HG03064 (cell line): Measurements from ENCODE around the gene TBCE.
A peak's percentile ranks its signal among the peaks of the same experiment; 100 is the strongest.

Experiments
- ATAC-seq: cut with Tn5 transposase; IDR thresholded peaks from one replicate; pipeline ENCODE4 v1.9.1; 2021; ENCODE audit warnings: low read depth; ENCODE audit not compliant: unreplicated experiment

TBCE gene, protein sequence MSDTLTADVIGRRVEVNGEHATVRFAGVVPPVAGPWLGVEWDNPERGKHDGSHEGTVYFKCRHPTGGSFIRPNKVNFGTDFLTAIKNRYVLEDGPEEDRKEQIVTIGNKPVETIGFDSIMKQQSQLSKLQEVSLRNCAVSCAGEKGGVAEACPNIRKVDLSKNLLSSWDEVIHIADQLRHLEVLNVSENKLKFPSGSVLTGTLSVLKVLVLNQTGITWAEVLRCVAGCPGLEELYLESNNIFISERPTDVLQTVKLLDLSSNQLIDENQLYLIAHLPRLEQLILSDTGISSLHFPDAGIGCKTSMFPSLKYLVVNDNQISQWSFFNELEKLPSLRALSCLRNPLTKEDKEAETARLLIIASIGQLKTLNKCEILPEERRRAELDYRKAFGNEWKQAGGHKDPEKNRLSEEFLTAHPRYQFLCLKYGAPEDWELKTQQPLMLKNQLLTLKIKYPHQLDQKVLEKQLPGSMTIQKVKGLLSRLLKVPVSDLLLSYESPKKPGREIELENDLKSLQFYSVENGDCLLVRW

DNA sequence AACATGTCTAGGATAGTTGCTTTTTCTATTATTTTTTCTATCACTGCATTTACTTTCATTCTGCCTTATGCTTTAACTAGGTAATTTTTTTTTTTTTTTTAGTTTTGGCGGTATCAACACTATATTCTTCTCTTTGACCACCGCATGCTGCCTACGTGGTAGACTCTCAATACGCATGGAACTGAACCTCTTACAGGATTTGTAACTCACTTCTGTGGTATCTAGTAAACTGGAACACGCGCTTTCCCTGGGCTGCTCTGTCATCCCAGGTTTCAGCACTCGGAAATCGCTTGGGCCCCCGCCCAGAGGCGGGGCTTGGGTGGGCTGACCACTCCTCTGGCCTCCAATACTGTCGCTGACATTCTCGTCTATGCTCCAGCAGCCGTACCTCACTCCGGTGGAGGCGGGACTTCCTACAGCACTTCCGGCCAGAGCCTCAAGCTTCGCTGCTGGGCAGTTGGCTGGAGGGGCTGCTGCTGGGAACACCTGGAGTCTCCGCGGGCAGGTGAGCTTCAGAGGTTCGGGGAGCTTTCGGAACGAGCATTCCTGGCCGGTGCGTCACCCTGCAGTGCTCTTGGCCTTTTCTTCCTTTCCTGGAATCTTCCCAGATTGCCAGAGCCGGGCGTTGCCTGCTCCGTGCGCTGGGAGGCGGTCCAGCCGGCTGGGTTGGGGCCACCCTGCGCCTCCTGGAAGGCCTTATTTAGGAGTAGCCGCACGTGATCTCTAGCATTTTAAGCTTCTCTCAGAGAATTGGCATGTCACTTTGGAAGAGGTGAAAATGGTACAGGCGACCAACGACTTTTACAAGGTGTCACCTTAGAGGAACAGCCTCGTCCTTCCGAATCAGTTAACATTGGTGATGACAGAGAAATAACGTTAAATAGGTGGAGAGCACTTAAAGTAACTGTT lies at the start of gene TBCE:
TSS of gene TBCE (plus strand) at position 428 of the 909 bp plus-strand sequence. CDS start 12,623 bp downstream, outside the sequence.
- peak; percentile 100 for ATAC-seq

DNA sequence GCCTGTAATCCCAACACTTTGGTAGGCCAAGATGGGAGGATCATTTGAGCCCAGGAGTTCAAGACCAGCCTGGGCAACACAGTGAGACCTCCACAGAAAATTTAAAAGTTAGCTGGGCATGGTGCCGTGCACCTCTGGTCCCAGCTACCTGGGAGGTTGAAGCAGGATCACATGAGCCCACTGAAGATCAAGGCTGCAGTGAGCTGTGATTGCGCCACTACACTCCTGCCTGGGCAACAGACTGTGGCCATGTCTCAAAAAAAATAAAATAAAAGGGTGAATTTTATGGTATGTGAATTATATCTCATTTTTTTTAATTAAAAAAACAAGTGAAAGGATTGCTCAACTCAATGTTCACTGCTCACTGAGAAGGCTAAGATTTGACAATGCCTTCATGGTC lies 48.0 kb upstream of the TBCE start:
- no peak for ATAC-seq

DNA sequence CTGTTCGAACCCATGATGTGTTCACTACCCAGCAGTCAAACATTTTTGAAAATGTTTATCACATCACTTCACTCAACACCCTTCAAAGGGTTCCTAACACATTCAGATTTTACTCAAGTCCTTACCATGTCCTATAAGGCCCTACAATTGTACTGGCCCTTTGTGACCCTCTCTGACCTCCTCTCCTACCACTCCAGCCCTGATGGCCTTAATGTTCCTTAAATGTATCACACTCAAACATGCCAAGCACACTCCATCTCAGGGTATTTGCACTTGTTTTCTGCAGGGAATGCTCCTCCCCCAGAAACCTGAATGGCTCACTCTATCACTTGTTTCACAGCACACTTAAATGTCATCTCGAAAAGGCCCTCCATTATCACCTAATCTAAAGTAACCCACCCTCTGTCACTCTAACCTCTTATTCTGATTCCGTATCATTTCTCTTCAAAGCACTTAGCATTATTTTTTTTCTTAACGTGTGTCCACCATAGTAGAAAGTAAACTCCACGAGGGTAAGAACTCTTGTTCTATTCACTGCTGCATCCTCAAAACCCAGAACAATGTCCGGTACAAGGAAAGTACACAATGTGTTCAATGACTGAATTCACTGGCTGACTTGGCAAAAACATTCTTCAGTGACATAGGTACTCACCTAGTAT lies 46.6 kb upstream of the TBCE start:
- no peak for ATAC-seq

DNA sequence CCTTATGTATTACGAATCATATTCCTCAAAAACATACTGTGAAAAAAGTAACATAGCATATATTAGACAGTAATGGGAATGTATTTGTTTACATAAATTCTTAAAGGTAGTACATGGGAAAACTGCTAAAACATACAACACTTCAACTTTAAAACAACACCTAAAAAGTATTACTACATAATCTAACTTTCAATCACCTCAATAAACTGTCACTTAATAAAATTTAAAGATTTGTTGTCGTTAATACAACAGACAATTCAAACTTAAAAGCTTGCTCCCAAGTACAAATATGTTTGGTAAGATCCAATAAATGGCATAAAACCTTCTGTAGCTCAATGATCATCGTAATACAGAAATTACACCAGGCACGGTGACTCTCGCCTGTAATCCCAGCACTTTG lies 42.9 kb upstream of the TBCE start:
- no peak for ATAC-seq

DNA sequence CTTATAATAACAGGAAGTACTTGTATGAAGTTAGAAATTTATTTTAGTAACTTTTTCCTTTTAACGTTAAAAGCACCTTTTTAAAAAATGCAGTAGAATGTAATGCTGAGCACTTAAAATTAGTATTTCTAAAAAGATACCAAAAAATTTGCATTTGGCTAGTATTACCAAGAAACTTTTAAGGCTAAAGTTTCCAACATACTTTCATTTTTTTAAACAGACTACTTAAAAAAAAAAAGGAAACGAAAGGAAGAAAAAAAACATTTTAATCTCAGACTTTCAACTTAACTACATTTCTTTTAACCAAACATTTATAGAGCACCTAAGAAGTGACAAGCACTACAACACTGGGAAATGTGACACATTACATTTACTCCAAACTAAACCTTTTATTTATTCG lies 42.1 kb upstream of the TBCE start:
- no peak for ATAC-seq

DNA sequence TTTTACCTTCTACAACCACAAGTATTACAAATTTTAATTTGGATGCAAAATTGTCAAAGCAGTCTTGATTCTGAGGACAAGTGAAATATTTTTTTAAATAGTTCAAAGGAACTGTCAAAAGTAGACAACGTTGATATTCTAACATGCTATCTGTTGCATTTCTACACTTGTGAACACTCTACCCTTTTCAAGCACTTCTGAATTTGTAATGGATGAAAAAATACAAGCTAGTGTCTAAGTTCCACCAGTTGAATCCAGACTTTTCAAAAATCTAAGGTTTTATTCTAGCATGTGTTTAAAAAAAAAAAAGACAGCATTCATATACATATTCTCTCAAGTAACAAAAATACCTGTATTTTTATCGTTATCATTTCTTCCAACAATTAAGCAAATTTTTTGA lies 41.4 kb upstream of the TBCE start:
- ATAC-seq: no peak

DNA sequence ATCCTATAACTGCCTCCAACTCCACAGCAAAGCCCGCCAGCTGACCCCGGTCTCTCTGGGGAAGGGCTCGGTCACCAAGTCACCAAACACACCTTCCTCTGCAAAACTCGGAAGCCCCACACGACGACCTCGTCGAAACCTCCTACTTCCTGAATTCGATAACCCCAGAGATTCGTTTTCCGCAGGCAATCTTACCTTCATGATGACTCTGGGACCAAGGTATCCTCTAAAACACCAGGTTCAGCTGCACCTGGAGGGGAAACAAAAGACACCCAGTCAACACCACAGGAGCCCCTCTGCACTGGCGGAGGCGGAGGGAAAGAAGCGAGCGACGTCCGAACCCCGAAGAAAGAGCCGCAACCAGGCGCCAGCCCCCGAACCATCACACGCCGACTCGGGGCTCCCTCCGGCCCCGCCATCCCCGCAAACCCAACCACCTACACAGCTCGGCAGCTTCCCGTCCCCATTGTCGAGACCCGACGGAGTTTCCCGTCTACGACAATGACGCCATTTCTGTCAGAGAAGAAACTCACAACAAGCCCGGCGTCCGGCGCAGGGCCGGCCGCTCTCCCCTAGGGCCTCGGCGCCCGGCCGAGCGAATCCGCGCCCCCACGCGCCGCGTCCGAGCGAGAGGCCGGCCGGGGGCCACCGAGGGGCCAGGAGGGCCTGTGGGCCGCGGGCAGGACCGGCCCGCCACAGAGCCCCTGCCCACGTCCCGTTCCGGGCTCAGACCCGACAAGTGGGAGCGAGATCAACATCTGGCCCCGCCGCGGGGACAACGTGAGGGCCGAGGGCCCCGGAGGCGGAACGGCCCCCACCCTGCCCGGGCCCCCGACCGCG lies 40.3 kb upstream of the TBCE start:
- no peak for ATAC-seq

DNA sequence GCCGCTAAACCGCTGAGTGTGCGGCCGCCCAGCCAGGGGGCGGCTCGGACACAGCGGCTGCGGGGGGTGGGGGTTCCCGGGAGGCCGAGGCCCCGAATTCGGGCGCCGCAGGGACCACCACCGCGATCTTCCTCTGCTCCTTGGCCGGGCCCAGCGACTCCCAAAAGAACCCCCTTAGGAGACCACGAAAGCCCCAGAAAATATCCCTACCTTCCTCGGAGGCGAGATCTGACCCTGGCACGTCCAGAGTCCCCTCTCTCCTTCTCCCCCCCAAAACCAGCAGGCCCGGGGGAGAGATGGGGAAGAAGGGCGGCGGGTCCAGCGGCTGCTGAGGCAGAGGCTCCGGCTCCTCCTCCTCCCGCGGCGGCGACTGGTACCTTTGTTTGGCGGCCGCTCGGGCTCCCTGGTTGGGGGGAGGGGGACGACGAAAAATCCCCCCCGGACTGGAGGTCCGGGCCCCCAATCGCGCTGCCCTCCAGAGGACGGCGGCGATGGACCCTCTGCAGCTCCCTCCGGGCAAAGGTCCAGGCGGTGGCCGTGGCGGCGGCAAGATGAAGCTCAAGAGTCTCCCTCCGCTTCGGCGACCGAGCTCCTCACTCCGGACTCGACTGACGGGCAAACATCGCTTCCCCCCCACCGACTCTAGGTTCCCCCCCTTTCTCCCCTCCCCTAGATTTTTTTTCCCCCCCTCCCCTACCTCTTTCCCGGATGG lies 39.5 kb upstream of the TBCE start, which contains the start of gene ARID4B:
TSS of gene ARID4B (minus strand) at position 621 of the 712 bp plus-strand sequence. CDS start 1,260 bp downstream, outside the sequence.
- peak; percentile 2 for ATAC-seq

DNA sequence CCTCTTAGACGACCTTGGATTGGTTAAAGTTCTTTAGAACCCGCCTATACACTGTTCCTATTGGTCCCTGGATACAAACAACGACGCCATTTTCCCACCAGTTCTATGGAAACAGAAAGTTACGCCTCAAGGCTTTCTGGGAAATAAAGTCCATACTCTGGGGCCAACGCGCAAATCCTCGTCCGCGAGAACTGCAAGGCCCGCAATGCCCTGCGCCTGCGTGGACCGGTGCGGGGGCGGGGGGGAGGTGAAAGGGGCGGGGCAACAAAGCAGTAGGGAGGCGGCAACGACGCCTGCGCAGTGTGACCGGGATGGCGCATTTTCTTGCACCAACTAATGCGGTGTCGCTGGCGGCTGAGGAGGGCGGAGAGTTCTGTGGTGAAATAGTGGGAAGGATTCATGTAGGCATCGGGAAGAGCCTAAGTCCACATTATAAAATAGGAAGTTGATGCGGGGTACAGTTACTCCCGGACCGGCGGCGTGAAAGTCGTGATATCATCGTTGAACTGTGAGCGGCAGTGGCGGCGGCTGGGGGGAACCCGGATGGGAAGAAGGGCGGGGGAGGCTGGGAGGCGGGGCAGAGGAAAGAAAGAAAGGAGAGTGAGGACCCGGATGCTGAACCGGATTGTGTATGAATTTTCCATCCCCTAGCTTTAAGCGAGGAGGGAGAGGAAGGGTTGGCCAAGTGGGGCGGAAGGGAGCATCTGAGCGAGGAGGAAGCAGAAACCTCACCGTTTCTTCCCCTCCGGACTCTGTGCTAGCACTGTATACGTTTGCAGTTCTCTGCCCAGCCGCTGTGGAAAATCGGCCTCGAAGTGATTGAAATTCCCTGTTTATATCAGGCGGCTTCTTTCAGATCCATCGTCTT lies 38.7 kb upstream of the TBCE start, which contains the start of gene GGPS1:
TSS of gene GGPS1 (plus strand) at position 300 of the 868 bp plus-strand sequence. CDS start 6,695 bp downstream, outside the sequence.
- ATAC-seq: peak; percentile 61

DNA sequence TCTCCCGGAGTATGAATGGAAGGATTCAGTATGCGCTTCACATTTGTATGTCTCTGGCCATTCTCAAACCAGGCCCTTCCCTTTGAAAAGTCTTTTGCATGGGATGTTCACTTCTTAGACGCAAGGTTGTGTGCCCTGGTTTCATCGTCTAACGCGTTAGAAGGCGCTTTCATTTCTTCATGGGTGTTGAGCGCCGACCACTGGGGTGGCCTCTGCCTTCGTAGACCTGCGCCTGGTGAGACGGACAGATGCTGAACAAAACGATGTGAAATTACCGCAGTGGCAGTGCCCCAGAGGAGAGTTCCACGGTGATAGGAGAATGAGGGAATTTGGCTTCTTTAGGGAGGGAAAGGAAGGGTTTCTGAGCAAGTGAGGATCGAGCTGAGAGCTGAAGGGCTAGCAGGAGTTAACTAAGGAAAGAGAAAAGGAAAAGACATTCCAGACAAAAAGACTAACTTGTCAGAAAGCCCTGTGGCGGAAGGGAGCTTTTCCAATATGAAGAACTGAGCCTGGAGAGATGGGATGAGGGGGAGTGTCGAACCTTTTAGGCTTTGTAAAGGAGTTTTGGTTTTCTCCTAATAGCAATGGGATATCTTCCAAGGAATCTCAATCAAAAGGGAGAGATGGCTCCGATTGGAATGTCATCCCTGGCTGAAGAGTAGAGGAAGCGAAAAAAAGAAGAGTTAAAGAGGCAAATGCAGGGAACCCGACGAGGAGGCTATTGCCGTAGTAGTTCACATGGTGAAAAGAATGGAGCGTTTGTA lies 37.9 kb upstream of the TBCE start:
- ATAC-seq: peak; percentile 28

DNA sequence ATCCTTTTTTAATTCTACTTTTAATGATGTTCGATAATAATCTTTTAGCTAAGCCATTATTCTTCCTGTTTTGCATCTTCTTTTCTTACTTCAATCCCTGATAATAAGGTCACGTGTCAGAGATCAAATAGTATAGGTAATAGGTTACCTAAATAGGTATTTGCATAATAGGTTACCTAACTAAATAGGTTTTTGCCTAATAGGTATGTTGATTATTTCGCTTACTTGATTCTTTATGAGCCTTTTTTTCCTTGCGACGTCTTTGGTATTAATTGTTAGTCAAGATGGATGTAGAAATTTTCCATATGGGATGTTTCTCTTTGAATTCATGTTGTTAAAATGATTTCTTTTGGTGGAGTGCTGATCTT lies 36.3 kb upstream of the TBCE start:
- ATAC-seq: no peak

DNA sequence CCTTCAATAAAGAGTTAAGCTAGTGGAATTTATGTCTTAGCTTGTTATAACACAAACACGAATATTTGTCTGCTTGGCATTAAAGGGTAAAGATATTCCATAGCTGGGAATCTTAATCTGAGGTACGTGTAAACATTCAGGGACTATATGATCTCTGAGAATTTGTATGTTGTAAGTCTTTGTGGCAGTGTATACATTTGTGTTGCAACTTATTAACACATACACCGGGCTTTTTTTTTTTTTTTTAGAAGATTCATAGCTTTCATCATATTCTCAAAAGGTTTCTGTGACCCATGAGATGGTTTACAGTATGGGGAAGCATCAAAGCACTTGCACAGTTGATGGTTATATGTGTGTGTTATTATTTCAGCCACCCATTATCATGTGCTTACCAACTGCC lies 35.8 kb upstream of the TBCE start:
- no peak for ATAC-seq

DNA sequence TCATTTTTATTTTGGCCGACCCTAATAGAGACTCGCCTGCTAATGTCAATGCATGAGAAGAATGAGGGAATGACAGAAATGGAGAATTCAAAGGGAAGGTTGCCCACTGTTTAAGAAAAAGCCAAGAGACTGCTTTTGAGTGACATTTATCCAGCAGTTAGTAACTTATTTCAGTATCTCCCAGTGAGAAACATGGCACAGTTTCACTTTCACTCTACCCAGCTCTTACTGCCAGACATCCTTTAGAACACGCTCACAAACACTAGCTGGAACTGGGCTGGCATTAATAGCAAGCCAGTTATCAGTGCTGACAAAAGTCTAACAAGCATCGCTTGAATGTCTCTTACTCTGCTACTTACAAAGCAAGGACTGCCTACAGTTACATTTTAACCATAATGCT lies 30.3 kb upstream of the TBCE start:
- no peak for ATAC-seq

DNA sequence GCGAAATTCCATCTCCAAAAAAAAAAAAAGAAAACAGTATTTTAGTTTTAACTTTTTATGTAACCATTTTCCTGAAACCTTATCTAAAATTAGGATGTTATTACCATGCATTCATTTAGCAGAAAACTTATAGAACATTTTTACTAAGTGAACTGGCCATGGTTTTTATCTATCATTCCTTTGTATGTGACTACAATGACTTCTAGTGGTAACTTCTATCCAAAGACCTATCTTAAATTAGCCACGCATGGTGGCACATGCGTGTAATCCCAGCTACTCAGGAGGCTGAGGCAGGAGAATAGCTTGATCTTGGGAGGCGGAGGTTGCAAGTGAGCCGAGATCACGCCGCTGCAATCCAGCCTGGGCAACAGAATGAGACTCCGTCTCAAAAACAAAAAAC lies 27.5 kb upstream of the TBCE start:
- ATAC-seq: no peak

DNA sequence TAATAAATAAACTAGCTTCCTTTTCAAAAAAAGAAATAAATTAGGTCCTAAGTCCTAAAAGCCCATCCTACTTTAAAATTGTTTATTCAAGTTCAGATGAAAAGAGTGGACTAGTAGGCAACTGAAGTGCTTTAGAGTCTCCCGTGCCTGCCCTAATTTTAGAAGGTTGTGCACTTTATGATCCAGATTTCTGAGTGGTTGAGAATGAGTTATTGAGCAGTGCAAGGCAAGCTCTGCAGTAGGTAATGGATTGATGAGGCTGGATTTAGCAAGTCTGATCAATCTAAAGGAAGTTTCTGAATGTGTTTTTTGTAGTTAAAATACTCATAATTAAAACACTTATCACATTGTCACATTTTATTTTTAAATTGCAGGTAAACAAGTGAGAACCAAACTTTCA lies 25.9 kb upstream of the TBCE start:
- ATAC-seq: no peak

DNA sequence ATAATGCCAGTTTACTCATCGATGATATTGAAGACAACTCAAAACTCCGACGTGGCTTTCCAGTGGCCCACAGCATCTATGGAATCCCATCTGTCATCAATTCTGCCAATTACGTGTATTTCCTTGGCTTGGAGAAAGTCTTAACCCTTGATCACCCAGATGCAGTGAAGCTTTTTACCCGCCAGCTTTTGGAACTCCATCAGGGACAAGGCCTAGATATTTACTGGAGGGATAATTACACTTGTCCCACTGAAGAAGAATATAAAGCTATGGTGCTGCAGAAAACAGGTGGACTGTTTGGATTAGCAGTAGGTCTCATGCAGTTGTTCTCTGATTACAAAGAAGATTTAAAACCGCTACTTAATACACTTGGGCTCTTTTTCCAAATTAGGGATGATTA lies 25.2 kb upstream of the TBCE start:
- ATAC-seq: no peak

DNA sequence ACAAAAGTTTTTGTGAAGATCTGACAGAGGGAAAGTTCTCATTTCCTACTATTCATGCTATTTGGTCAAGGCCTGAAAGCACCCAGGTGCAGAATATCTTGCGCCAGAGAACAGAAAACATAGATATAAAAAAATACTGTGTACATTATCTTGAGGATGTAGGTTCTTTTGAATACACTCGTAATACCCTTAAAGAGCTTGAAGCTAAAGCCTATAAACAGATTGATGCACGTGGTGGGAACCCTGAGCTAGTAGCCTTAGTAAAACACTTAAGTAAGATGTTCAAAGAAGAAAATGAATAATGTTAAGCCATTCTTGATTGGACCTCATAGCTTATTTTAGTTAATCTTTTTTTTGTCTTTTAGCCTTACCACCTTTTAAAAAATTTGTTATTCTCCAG lies 24.8 kb upstream of the TBCE start:
- ATAC-seq: no peak
